Type B pancreatic cell (in vitro differentiated cells): ENCODE measurements around the gene GNG7. TPM values are rescaled to one million over a fixed set of nuclear protein-coding genes. Genes with fewer than 3 reads are reported as not detected.

Experiments used
- DNase-seq: peaks from one replicate; pipeline ENCODE4 v3.0.0; 2021; ENCODE audit warnings: mixed read lengths; ENCODE audit not compliant: unreplicated experiment; ENCODE audit errors: extremely low spot score
- H3K27ac Mint-ChIP-seq: 2 replicates; pipeline ENCODE4 v1.8.0; 2021; ENCODE audit warnings: mild to moderate bottlenecking, mixed read lengths
- H3K27me3 Mint-ChIP-seq: 2 replicates; pipeline ENCODE4 v1.8.0; 2021; ENCODE audit warnings: mixed read lengths
- H3K36me3 Mint-ChIP-seq: 2 replicates; pipeline ENCODE4 v1.8.0; 2021; ENCODE audit warnings: mixed read lengths
- H3K4me1 Mint-ChIP-seq: one replicate; pipeline ENCODE4 v1.8.0; 2021; ENCODE audit warnings: mixed read lengths; ENCODE audit not compliant: unreplicated experiment
- H3K4me3 Mint-ChIP-seq: 2 replicates; pipeline ENCODE4 v1.8.0; 2021; ENCODE audit warnings: mild to moderate bottlenecking, mixed read lengths
- H3K9me3 Mint-ChIP-seq: 2 replicates; pipeline ENCODE4 v1.8.0; 2021; ENCODE audit warnings: mixed read lengths
- CTCF ChIP-seq: fragments of 200-600 bp; sonication (generic); conservative IDR thresholded peaks from 2 replicates; pipeline ENCODE4 v1.5.0; 2021; ENCODE audit warnings: antibody characterized with exemption, mild to moderate bottlenecking
- total RNA-seq: library from RNA; stranded (reverse); gene quantifications from 2 replicates; pipeline ENCODE4 v1.2.1, GENCODE V29; 2021; ENCODE audit warnings: low replicate concordance

GNG7 gene
- total RNA-seq, 1 donor from 2014 or later, result 12.2 TPM

GRCh38 chr19:2701361-2702169 is 929 bp downstream of the GNG7 start:
- no peak for TF ChIP-seq CTCF
- no peaks in the 10 kb centered on the region for H3K4me1 Mint-ChIP-seq
- no peaks in the 10 kb centered on the region for H3K9me3 Mint-ChIP-seq
- no peak overlapping the region for H3K27ac Mint-ChIP-seq
- H3K36me3 Mint-ChIP-seq, result no peaks in the 10 kb centered on the region
- peaks cover 22% of the 10 kb centered on the region for H3K27me3 Mint-ChIP-seq
- DNase-seq, result no peak
- H3K4me3 Mint-ChIP-seq, result peak overlapping the region; percentile 84

GRCh38 chr19:2700660-2701360 is 1.7 kb downstream of the GNG7 start:
- TF ChIP-seq CTCF, result no peak
- DNase-seq, result no peak
- H3K27me3 Mint-ChIP-seq, result peaks cover 22% of the 10 kb centered on the region
- H3K9me3 Mint-ChIP-seq, result no peaks in the 10 kb centered on the region
- no peaks in the 10 kb centered on the region for H3K4me1 Mint-ChIP-seq
- H3K36me3 Mint-ChIP-seq, result no peaks in the 10 kb centered on the region
- peak overlapping the region; percentile 84 for H3K4me3 Mint-ChIP-seq
- H3K27ac Mint-ChIP-seq, result no peak overlapping the region

- DNase-seq, result no peak
- peaks cover 22% of the 10 kb centered on the region for H3K27me3 Mint-ChIP-seq
- no peak overlapping the region for H3K4me3 Mint-ChIP-seq
- no peak overlapping the region for H3K27ac Mint-ChIP-seq
- no peak for TF ChIP-seq CTCF
- no peaks in the 10 kb centered on the region for H3K4me1 Mint-ChIP-seq
- H3K9me3 Mint-ChIP-seq, result no peaks in the 10 kb centered on the region
- H3K36me3 Mint-ChIP-seq, result no peaks in the 10 kb centered on the region
Measured at GRCh38 chr19:2699413-2700140, 2.9 kb downstream of the GNG7 start.

GRCh38 chr19:2694196-2694595 is 8.3 kb downstream of the GNG7 start:
- Mint-ChIP-seq H3K36me3 (no peaks in the 10 kb centered on the region), H3K4me1 (peaks cover 6% of the 10 kb centered on the region), H3K27ac (no peak overlapping the region), H3K4me3 (no peak overlapping the region), H3K9me3 (no peaks in the 10 kb centered on the region), H3K27me3 (peaks cover 4% of the 10 kb centered on the region)
- TF ChIP-seq CTCF, result no peak
- DNase-seq, result no peak

GRCh38 chr19:2693492-2694160 is 8.9 kb downstream of the GNG7 start:
- DNase-seq, result no peak
- H3K4me3 Mint-ChIP-seq, result no peak overlapping the region
- no peak overlapping the region for H3K27ac Mint-ChIP-seq
- H3K4me1 Mint-ChIP-seq, result peaks cover 6% of the 10 kb centered on the region
- H3K36me3 Mint-ChIP-seq, result no peaks in the 10 kb centered on the region
- H3K9me3 Mint-ChIP-seq, result no peaks in the 10 kb centered on the region
- peaks cover 2% of the 10 kb centered on the region for H3K27me3 Mint-ChIP-seq
- no peak for TF ChIP-seq CTCF
